Measurements from ENCODE around the gene COL4A2.
A peak's percentile ranks its signal among the peaks of the same experiment; 100 is the strongest.
"Not testable (repeated sequence)": the region's sequence is repeated elsewhere in the genome, so short reads cannot be mapped to it uniquely, and the experiment has no call there.

Gene COL4A2

DNA sequence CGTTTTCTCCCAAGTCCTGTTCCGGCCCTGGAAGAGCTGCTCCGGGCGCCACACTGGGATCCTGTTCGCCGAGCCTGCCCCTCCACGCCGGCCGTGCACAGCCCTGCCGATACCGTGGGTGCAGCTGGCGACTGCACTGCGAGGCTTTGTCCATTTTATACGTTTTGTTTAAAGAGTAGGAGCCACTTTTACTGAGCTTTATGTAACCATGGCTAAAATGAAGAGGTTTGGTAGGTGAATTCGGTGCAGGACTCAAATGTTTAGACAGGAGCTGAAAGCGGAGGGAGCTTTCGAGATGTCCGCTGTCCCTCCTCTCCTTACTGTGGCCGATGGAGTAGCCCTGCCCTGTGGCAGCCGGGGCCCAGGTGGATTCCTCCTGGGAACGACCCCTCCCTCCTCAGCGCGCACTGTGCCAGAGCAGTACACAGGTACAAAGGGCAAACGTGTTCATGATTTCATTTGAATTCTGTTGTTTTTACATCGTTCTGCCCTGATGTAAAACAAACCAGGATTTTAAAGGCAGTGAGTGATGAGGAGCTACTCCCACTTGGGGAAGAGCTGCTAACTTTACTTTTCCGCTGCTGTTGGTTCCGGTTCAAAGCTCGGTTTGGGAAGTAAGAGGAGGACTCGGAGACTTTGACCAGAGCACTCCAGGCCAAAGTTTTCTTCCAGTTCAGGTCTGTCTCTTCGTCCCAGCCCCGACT, 1.7 kb downstream of the COL4A2 start:
- DNase-seq, result peak; percentile 39

DNA sequence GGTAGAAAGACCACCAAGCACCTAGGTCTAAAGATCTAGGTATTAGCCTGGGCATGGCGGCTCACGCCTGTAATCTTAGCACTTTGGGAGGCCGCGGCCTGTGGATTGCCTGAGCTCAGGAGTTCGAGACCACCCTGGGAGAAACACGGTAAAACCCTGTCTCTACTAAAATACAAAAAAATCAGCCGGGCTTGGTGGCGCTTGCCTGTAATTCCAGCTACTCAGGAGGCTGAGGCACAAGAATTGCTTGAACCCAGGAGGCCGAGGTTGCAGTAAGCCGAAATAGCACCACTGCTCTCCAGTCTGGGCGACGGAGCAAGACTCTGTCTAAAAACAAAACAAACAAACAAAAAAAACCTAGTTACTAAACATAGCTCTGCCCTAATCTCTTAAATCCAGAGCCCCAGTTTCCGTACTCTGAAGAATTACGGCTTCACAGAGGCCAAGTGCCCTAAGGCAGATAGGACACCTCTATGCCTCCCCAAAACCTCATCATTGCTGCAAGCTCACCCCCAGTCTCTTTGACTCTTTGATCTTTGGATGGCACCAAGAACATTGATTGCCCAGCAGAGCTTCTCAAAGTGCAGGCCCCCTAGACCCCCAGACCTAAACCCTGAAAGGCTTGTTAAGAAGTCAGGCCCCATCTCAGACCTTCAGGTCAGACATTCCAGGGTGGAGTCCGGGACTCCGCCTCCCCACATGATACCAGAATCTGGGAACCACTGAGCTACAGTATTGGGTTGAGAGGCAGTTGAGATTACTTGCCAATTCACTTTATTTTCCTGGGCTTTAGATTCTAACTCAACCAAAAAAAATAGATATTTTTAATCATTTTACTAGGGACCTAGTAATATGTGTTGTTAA, 2.8 kb downstream of the COL4A2 start:
- DNase-seq, result no peak

DNA sequence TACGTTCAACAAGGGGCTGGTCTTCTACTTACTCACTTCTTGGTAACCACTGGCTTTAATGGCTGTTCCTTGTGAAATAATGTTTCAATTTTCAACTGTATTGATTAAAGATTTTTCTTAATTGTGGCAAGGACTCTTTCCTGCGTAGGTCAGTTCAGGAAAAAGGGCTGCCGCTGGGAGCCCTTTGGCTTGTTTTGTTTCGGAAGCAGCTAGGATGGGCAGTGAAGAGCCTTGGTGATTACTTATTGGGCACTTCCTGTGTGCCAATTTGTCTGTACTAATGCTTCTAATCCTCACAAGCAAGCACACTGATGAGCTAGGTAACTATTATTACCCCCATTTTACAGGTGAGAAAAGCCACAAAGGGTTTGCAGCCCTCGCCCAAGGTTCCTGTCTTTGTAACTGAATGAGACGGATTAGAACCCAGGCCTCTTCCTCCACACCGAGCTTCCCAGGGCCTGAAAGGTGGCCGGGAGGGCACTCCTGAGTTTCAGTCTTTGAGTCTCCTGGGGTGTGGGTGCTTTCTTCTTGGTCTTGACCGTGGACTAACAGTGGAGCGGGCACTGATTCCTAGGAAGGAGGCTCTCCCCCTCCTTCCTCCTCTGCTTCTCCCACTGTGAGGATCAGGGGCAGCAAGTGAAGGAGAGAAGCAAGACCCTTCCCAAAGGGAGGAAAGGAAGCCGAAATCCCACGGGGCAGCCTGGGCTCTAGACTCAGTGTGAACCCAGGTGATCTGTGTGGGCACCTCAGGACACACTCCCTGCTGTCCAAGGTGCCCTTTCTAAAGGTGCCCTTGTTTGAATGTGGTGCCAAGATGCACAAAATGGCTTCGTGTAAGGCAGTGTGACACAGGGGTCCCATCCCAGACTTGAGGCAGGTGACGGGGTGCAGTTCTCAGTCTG, 3.7 kb downstream of the COL4A2 start:
- DNase-seq, result no peak

DNA sequence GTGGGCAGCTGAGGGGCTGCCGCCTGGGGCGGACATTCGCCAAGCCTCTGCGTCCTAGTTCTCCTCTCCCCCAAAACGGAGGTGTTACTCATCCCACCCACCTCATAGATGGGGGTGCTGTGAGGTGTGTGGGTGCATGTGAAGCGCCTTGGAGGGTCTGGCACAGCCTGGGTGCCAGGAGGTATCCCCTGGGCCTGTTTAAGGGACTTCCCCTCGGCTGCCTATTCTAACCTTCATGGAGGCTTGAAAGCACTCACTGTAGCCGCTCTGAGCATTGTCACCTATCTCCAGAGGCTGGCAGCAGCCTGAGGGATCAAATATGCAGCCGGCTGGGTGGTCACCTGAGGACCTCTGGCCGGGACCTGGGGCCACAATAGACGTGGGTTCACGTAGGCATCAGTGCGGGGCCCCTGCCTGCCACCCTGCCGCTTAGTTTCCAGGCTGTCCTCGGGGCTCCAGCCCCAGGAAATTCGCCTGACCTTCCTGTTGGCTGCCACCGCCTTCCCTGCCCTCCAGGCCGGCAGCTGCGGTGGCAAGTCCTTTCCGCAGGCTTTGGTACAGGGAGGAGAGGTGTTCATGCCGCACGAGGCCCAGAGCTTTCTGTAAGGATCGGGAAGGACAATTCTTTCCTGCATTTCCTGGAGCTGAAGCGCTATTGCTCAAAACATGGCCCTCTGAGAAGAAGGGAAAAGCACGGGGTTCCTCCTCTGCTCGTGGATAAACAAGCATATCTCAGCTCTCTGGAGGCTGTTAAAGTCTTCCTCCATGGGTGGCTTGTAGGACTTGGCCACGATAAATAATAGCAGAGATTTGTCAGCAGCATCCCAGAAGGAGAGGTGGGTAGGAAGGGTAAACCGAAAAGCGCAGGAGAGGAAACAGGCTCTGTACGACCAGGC, 4.6 kb downstream of the COL4A2 start:
- no peak for DNase-seq

DNA sequence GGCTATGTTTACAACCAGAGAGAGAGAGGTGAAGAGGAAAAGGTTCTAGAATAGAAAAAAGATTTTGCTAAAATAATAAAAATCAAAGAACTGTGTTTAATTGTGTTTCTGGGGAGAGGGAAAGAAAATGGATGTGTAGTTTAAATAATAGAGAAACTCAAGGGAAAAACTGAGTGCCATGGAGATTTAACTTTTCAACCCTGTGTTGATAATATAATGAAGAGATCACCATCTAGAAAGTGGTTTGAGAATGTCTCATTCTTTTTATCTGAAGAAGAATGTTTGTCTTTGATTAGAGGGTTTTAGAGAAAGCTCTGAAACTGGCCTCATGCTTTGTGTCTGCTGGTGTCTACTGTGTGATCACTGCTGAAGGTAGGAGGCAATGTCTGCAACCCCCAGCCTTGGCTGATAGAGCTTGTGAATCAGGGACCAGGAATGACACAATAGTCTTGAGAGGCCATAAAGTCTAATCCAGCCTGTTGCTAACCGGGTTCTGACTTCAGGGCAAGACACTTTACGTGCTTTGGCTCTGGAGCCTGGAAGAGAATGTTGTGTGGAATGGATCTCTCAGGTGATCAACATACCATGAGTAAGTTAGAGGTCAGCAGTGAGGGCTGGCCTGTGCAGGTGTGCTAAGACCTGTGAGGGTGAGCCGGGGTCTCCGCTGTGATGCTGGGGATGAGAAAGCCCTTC, 5.4 kb downstream of the COL4A2 start:
- no peak for DNase-seq

DNA sequence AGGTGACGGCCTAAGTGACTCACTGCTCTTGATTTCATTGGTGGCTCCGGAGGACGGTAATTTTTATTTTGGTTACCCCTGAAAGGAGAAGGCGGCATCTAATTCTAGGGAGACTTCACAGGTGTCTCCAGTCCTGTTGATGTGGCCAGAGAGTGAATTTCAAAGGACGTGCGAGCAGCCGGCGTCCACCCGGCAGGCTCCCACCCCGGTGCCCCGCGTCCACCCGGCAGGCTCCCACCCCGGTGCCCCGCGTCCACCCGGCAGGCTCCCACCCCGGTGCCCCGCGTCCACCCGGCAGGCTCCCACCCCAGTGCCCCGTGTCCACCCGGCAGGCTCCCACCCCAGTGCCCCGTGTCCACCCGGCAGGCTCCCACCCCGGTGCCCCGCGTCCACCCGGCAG, 6.2 kb downstream of the COL4A2 start:
- DNase-seq, result not testable (repeated sequence)

DNA sequence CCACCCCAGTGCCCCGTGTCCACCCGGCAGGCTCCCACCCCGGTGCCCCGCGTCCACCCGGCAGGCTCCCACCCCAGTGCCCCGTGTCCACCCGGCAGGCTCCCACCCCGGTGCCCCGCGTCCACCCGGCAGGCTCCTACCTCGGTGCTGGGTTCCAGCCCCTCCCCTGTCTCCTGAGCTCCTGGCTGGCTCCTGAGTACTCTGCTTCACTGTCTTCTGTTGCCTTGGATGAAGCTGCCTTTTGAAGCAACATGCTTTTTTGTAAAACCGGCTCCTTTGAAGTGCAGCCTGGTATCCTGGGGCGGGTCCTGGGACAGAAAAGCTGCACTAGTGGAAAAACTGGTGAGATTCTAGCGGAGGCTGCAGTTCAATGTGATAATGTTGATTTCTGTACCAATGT, 6.6 kb downstream of the COL4A2 start:
- DNase-seq, result not testable (repeated sequence)

DNA sequence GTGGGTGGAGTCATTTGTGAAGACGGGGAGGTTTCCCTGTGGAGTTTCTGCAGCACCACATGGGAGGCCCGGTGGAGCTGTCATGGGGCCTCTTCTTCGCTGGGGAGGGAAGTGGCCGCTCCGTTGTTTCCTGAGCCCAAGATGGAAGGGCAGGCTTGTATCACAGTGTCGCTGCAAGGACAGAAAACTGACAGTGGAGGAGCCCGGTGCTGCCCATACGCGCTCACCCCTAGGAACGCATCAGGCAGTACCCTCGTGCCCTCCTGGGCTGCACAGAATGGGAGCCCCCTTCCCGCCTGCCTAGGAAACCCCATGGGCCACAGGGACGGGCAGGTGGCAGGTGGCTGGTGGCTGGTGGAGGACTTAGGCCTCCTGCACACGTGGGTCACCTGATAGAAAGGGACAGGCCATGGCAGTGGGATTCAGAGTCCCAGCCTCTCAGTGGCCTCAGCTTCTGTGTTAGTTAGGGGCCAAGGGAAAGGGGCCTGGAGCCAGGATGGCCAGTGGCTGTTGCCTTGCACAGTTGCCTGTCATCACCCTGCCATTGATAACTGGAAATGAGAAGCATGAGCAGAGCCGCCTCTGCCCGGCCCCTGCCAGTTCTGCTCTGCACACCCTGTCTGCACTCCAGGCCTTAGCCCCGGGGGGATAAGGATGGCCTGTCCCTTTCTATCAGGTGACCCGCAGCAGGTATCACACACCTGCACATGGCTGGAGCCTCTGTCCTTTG, 7.6 kb downstream of the COL4A2 start:
- DNase-seq, result no peak

DNA sequence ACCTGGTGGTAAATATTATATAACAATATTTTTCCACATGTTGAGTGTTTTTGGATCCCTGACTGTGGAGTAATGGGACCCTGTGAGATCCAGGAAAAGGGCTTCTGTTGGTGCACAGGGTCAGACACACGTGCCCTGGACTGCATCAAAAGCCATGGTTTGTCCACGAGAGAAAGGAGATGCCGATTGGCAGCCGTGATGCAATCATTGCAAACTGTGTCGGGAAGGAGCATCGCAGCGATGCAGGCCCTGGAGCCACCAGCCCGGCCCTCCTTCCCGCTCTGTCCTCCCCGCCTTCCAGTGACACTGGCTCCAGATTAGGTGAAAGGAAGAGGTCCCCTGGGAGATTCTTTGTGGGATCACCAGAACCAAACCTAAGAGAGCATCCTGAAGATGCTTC, 9.1 kb downstream of the COL4A2 start:
- no peak for DNase-seq

DNA sequence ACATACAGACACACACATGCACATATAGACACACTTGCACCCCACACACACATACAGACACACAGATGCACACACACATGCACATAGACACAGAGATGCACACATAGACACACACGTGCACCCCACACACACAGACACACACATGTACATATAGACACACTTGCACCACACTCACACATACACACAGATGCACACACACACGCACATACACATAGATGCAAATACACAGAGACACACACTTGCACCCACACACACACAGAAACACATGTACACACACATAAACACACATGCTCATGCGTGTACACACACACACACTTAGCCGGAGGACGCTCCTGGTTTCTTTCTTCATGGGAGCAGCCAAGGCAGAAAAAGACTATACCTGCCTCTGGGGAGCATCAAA, 10.0 kb downstream of the COL4A2 start:
- DNase-seq, result no peak

DNA sequence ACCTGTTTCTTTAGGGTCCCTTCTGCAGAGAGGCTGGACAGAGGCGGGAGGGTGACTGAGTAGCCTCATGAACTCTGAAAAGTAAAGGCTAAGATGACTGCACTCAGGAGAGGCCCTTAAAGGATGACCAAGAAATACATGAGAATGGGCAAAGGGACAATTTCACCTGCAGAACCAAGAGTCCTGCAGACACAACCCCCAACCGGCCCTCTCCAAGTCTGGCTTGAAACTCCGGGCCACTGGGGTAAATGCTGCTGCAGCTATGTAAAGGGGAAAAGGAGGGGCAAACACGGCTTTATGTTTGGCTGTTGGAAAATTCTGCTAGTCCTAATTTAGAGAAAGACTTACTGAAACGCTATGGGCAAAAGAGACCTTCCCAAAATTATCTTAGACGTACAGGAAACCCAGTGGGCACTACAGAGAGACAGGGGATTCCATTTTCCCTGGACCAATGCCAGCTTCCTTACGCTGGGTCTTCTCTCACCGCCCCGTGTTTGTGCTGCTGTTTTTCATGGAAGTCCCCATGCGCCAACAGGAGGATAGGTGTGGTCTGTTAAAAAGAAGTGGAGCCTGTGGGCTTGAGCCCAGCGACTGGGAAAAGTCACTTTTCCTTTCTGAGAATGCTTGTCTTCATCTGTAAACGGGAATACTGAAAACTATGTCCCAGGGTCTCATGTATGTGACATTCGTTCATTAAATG, 10.6 kb downstream of the COL4A2 start:
- DNase-seq, result no peak

DNA sequence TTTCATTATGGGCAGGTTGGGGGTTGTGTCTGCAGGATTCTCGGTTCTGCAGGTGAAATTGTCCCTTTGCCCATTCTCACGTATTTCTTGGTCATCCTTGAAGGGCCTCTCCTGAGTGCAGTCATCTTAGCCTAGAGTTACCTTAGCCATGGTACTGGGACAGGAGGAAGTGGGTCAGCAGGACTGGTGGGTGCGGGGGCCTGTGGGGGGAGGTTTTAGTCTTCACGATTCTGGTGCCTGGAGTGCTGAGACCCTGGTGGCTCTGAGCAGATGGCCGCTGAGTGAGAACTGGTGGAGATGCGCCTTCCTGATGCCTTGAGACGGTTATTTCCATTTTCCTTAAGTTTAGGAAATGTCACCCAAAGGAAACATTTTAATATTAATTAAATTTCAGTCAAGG, 11.8 kb downstream of the COL4A2 start:
- DNase-seq, result no peak

DNA sequence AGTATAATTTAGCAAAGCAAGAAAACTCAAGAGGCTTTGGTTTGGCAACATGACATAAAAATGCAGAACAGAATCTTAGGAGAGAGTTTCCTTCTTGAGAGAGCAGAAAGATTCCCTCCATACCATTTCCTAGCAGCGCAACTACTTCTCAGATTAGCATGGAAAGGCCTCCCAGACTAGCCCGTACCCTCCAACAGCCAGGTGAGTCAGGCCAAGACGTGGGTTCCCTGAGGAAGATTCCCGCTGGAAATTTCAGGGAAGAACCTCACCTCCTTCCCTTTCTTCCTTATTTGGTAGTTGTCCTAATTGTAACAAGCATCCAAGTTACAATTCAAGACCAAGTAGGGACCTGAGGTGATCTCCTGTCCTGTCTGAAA, 12.3 kb downstream of the COL4A2 start:
- DNase-seq, result no peak

DNA sequence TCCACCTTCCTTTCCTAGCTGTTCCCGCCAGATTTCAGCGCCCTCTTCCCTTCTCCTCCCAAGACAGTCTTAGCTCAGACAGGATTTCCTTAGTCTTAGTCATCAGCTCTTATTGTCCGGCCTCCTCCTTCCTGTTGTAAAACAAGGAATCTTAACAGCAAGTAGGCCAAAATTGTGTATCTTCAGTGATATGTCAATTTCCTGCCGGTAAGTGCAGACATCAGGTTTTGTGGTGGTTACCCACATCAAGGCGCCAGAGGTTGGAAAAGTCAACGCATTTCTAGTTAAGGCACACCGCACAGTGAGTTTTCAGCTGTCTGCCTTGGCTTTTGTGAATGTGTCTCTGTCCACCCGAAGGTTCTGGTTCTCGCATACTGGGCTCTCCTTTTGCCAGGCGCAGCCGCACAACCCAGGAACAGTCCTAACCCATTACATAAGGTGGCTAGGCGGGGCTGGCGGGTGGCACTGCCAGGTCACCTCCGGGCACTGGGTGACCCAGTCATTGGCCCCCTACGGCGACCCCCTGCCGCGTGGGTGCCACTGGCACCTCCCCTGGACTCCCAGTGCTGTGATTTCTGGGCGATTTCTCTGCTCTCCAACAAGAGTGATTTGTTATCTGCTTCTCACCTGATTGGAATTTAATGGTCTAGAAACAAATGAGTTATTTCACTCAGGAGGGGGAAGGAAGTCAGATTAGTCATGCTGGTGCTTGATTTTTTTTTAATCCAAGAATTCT, 12.9 kb downstream of the COL4A2 start:
- no peak for DNase-seq

DNA sequence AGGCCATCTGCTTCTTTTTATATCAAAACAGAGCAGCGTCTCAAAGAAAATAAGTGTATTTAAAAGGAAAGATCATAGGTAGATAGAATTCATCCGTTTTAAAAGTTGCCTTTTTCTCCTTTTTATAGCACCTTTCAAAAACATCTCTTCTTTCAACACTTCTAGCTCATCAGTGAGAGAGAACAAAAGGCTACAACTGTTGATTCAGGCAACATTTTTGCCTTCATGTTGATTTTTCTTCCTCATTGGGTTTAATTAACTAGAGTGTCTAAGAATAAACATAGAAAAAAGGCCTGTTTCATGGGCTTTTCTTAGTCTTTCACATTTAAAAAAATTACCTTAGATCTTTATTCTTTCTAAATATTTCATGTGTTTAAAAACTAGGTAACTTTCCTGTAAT, 13.6 kb downstream of the COL4A2 start:
- no peak for DNase-seq

DNA sequence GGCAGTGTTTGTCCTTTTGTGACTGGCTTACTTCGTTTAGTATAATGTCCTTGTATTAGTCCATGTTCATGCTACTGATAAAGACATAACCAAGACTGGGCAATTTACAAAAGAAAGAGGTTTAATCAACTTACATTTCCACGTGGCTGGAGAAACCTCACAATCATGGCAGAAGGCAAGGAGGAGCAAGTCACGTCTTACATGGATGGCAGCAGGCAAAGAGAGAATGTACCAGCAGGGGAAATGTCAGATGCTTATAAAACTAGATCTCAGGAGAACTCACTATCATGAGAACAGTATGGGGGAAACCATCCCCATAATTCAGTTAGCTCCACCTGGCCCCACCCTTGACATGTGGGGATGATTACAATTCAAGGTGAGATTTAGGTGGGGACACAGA, 14.5 kb downstream of the COL4A2 start:
- not testable (repeated sequence) for DNase-seq

DNA sequence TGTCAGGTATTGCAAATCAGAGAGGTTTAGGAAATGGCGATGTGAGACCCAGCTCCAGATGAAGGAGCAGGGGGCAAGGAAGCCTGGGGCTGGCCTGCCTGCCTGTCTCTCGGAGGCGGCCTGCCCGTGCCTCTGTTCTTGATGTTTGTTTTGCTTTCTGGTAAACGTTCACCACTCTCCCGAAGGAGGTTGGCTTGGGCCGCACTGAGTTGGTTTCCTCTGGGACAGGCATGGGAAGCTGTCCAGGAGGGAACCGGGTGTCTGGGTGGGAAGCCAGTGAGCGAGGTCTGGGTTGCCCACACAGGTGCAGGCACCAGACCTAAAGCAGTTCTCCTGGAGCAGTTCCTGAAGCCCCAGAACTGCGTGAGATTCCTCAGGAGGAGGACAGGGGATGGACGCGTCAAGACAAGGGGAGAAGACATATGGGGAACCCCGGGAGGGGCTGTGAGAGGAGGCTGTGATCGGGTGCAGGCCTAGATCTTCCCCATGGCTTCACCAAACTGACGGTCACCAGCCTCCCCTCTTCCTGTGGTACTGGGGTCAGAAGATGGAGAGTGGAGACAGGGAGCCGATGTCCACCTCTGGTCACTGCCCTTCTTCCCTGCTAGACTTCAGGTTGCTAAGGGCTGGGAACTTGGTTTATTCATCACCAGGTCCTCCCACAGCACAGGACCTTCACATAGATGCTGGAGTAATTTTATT, 15.2 kb downstream of the COL4A2 start:
- no peak for DNase-seq

DNA sequence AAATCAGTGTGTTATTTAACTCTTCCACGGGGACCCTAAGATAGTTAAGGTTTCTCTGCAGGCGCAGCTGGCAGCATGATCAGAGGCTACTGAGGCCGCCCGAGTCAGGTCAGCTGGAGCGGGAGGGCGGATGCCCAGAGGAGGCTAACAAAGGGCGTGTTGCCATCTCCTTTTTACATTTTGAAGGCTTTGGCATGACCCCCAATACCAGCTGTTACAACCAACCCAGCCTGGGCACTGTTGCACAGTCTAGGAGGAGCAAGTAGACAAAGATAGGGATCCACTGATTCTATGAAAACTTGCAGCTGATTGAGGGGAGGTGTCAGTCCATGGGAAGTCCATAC, 15.7 kb downstream of the COL4A2 start:
- DNase-seq, result no peak
